Lower leg skin (tissue), 4 donors: Measurements from ENCODE around the gene ADGRV1. TPM values are rescaled to one million over a fixed set of nuclear protein-coding genes. Genes with fewer than 3 reads are reported as not detected.

Experiments
- DNase-seq, 2 donors: peaks; one replicate each; pipeline ENCODE4 v3.0.0-alpha.2; 2019; ENCODE audit warnings: low spot score in 2 of 2
- H3K4me3 ChIP-seq: fragments of 200-600 bp; sonication (generic); 2 replicates; pipeline ENCODE4 v1.5.1; 2017; ENCODE audit warnings: mild to moderate bottlenecking, low read depth; ENCODE audit not compliant: poor library complexity, severe bottlenecking
- POLR2A ChIP-seq, 2 donors: fragments of 450-650 bp; IDR thresholded peaks; one replicate each; pipeline ENCODE4 v1.6.1; 2016 to 2017; ENCODE audit warnings: antibody characterized with exemption in 2 of 2, mild to moderate bottlenecking in 1 of 2, moderate library complexity in 1 of 2
- WGBS, 2 donors: methylation state at CpG; one replicate each; pipeline ENCODE4 v1.1.5; 2018; 5-methylcytosine and 5-hydroxymethylcytosine counted together
- intact Hi-C: fragments of 100-400 bp; cut with DNase I; formaldehyde crosslinking; loops from one replicate; pipeline ENCODE4 v1.15.0; 2023; ENCODE audit warnings: low total_unique reads
- total RNA-seq, 4 donors: library from RNA; depleted of rRNA; stranded (reverse); fragments of >200 nt; gene quantifications; one replicate each; pipeline ENCODE4 v1.1.0, GENCODE V29; 2016
- TF ChIP-seq, protein P1 (sequence below), 3 donors: fragments of 450-650 bp; IDR thresholded peaks; one replicate each; pipeline ENCODE4 v1.5.1; 2016; ENCODE audit warnings: antibody characterized with exemption in 3 of 3, mild to moderate bottlenecking in 3 of 3, moderate library complexity in 2 of 3

ADGRV1 gene
- total RNA-seq, 4 donors from 2014 or later = 1.2 to 4.0 (median 2.7) TPM

DNA sequence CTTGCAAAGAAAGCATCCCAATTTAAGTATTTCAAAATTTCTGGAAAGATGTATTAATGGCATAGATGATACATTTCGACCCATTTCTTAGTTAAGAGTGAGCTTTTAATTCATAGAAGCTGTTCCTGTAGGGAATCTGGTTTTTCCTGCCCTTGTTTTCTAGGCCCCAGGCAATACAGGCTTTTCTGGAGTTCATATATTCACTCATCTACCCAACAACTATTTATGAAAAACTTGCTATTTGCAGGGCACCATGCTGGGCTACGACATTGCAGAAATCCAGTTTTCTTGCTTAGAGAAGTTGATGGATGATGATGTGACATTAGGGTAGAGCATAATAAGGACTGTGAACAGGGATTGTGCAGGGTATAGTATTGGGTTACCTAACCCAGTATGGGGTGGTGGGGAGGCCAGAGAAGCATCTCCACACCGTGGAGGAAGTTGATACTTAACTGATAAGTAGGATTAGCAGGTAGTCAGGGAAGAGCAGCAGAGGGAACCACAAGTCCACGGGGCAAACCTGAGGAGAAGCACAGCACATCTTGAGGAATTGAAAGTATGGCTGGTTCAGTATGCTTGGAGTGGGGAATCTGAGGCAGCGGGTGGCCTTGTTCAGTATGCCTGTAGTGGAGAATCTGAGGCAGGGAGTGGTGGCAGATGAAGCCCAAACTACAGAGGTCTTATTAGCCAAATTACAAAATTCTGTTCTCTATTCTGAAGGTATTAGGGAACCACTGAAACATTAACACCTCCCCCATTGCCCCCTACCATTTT is 577.1 kb downstream of the ADGRV1 start:
- no peak overlapping the region for H3K4me3 ChIP-seq
- 80 to 86% methylated on average over 5 of the region's 5 CpGs for WGBS, 2 donors
- intact Hi-C loops = no loop called here
- TF ChIP-seq POLR2A (IDR thresholded peaks at IDR 0.05) = no peak
- no peak for DNase-seq

DNA sequence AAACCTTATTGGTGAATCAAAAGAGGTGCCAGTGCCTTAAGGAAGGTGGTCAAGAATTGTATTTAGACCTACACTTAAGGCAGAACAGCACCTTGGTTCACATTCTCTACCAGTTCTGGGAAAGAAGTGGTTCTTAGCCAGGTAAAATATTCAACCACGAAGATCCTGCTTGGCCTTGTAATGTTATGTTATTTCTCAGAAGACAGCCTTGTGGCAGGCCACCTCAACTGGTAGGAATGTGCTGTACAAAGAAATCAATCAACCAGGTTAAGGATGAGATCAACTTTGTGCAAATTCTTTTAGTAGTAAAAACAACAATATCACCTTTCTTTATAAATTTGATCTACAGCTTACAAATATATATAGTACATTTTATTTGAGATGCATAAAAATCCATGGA is 577.7 kb downstream of the ADGRV1 start:
- no peak for DNase-seq
- intact Hi-C loops = no loop called here
- TF ChIP-seq, protein P1, sequence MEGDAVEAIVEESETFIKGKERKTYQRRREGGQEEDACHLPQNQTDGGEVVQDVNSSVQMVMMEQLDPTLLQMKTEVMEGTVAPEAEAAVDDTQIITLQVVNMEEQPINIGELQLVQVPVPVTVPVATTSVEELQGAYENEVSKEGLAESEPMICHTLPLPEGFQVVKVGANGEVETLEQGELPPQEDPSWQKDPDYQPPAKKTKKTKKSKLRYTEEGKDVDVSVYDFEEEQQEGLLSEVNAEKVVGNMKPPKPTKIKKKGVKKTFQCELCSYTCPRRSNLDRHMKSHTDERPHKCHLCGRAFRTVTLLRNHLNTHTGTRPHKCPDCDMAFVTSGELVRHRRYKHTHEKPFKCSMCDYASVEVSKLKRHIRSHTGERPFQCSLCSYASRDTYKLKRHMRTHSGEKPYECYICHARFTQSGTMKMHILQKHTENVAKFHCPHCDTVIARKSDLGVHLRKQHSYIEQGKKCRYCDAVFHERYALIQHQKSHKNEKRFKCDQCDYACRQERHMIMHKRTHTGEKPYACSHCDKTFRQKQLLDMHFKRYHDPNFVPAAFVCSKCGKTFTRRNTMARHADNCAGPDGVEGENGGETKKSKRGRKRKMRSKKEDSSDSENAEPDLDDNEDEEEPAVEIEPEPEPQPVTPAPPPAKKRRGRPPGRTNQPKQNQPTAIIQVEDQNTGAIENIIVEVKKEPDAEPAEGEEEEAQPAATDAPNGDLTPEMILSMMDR (IDR thresholded peaks at IDR 0.05) = no peak
- TF ChIP-seq POLR2A (IDR thresholded peaks at IDR 0.05) = no peak
- H3K4me3 ChIP-seq = no peak overlapping the region
- 48 to 56% methylated on average over 1 of the region's 1 CpG for WGBS, 2 donors

DNA sequence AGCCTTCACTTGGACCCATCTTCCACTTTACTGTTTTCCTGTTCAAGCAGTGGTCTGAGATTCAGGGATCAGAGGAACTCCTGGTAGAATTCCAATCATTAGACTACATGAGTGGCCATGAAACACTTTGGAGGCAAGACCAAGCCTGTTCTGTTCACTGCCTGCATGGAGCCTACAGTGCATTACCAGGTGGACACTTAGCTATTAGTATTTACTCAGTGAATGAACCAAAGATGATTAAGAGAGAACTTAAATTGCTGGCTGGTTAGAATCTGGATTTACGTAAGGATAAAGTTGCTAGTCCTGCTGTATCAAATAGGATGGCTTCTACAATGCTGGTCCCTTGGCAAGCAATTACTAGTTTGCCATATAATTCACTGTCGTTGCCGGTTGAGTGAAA is 579.0 kb downstream of the ADGRV1 start:
- no peak for DNase-seq
- WGBS, 2 donors = 93 to 95% methylated on average over 3 of the region's 3 CpGs
- intact Hi-C loops = no loop called here
- TF ChIP-seq, protein P1 (IDR thresholded peaks at IDR 0.05) = no peak
- no peak for TF ChIP-seq POLR2A (IDR thresholded peaks at IDR 0.05)
- H3K4me3 ChIP-seq = no peak overlapping the region

DNA sequence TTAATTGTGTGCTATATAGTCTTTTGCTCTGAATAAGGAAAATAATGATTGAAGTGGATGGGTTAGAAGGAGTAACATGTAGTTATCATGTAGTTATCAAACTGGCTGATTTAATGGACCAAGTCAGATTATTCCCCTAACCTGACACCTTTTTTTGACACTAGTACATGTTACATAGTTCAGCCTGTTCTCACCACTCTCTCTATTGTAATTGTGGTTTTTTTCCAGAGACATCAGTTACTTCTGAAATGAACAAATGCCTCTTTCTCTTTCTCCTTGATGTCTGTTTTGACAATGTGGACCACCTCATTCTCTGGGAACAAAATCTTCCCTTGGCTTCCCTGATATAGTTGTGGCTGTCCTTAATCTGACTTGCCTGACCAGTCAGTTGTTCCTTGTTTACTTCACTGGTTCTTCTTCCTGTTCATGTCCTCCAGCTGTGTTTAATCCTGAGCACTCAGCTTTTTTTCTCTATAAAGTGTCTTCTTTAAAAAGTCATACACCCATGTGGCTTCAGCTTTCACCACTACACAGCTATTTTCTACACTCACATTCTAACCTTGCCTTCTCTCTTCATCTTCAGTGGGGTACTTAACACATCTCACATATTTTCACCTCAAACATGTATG is 581.1 kb downstream of the ADGRV1 start:
- intact Hi-C loops = no loop called here
- DNase-seq = no peak
- TF ChIP-seq POLR2A (IDR thresholded peaks at IDR 0.05) = no peak
- TF ChIP-seq, protein P1 (IDR thresholded peaks at IDR 0.05) = no peak
- H3K4me3 ChIP-seq = no peak overlapping the region

DNA sequence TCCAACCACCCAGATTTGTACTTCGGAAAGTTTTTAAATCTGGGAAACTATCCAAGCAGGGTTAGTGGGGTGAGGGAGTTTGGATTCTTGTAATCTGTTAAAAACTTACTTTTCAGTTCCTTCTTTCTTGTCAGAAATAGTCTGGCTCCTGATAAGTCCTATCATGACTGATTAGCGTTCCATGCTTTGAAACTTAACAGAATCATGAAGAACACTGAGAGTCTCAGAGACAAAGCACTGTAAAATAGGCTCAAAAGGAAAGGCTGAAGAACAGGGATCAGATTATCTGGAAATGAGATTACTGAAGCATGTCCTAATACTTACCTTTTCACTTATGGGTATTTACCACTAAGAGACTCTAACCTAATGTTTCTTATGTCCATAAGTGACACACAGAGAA is 582.1 kb downstream of the ADGRV1 start:
- no peak for DNase-seq
- TF ChIP-seq, protein P1 (IDR thresholded peaks at IDR 0.05) = no peak
- no peak for TF ChIP-seq POLR2A (IDR thresholded peaks at IDR 0.05)
- WGBS, 2 donors = 58 to 73% methylated on average over 2 of the region's 2 CpGs
- H3K4me3 ChIP-seq = no peak overlapping the region
- intact Hi-C loops = no loop called here

DNA sequence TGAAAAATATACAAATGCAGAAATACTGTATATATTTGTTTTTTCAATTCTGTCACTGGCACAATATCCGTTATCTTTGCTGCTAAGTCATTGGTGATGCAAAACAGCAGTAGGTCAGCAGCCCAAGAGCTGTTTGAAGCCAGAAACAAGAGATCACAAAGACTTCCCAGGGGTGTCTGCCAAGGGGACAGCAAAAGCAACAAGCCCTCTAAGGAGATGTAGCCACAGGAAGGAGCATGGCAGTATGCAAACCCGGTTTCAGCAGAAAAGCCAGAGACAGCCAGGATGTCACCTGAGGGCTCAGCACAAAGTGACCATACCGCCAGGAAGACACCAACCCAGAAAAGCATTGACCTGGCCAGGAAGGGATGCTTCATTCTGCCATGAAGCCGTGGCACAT is 583.0 kb downstream of the ADGRV1 start:
- WGBS, 2 donors = 78 to 82% methylated on average over 4 of the region's 4 CpGs
- intact Hi-C loops = no loop called here
- DNase-seq = no peak
- TF ChIP-seq, protein P1 (IDR thresholded peaks at IDR 0.05) = no peak
- no peak for TF ChIP-seq POLR2A (IDR thresholded peaks at IDR 0.05)
- H3K4me3 ChIP-seq = no peak overlapping the region
